ENCODE results near the gene DENND6B. TPM values are rescaled to one million over a fixed set of nuclear protein-coding genes. Genes with fewer than 3 reads are reported as not detected.

DENND6B gene
- total and polyA plus RNA-seq, 2 of the 13 experiments (the other 11 are each of a cell fraction or from before 2014, with no cell fraction given), result 0.95 to 3.8 TPM

- no peak for TF ChIP-seq ZBTB4 (CRISPR knock-in tag; IDR thresholded peaks at IDR 0.05; ENCODE audit: borderline replicate concordance)
- TF ChIP-seq RXRA (CRISPR knock-in tag; IDR thresholded peaks at IDR 0.05), result peak; percentile 18; the same call in 1 of the 2 replicates
Observed at GRCh38 chr22:50276143-50276542, 50.7 kb downstream of the DENND6B start (continued).

GRCh38 chr22:50275181-50276055 lies 51.4 kb downstream of the DENND6B start:
- Histone ChIP-seq H3K36me3 (replicated peaks in 1 of 2; ENCODE audit: control insufficient read depth in 1 of 2, insufficient read depth in 2 of 2, low read length in 2 of 2) (peaks cover 20 to 27% of the 10 kb centered on the region in 2 experiments; a peak in 4 of 5 replicates), H3K4me2 (ENCODE audit: low read depth, low read length) (no peak overlapping the region), H3K4me1 (ENCODE audit: insufficient read depth, low read length) (peaks cover 18% of the 10 kb centered on the region), H3K9me3 (ENCODE audit: low read length) (no peaks in the 10 kb centered on the region), H2AFZ (ENCODE audit: low read length) (no peak overlapping the region), H3K27ac (ENCODE audit: extremely low read length, insufficient read depth, low read length) (no peak overlapping the region), H3K4me3 (replicated peaks in 1 of 3; ENCODE audit: insufficient read depth in 1 of 3, low read depth in 2 of 3, low read length in 3 of 3) (no peak overlapping the region), H3K79me2 (ENCODE audit: insufficient read depth, low read length) (no peaks in the 10 kb centered on the region), H4K20me1 (ENCODE audit: insufficient read depth, low read length) (0 out of 2 replicates have a peak, but pooled peaks cover 5% of the 10 kb centered on the region), H3K9ac (ENCODE audit: insufficient read depth, low read depth, low read length) (no peak overlapping the region), H3K27me3 (ENCODE audit: control insufficient read depth in 1 of 2, insufficient read depth in 2 of 2, low read length in 2 of 2) (peaks cover 1 to 11% of the 10 kb centered on the region in 2 experiments; a peak in 4 of 5 replicates)
- ChIA-PET POLR2A (interaction anchor here (1.0 to 1.5 kb wide), 4 partner anchors 19 to 66 kb away, joined by 3 to 7 read pairs (median 6); no protein-coding TSS in a partner anchor), CTCF (ENCODE audit: low intra/inter-chr PET ratio, low total read pairs) (interaction anchor here (1.0 to 4.2 kb wide), 11 partner anchors 15 to 112 kb away, joined by 3 to 133 read pairs (median 10); partner anchors contain the start of genes DENND6B, HDAC10 and PPP6R2)
- DNase-seq (ENCODE audit: low spot score) (no peak), ATAC-seq (no peak), FAIRE-seq (no peak)
- BruUV-seq (replicated peaks), result TSS peak; percentile 71
- WGBS (ENCODE audit: low lambda C conversion rate), result 96% methylated on average over 19 of the region's 43 CpGs
- intact Hi-C loops (cut with micrococcal nuclease; ENCODE audit: unreplicated experiment), result loop anchor here (1.0 kb wide), 1 partner anchor 52 kb away; the partner anchor contains the start of gene DENND6B
- no peak for TF ChIP-seq FOXA3 (CRISPR knock-in tag; IDR thresholded peaks at IDR 0.05)
- TF ChIP-seq ZBTB33 (CRISPR knock-in tag; IDR thresholded peaks at IDR 0.05), result 0 out of 2 replicates have a peak, but pooled peaks have one; percentile 3
- no peak for TF ChIP-seq AKAP8 (CRISPR knock-in tag; IDR thresholded peaks at IDR 0.05)
- in situ Hi-C loops (cut with HindIII; ENCODE audit: extremely low pct_ligation_motif_present, low pct_unique_long_range_greater_than_20kb), result loop anchor here (5.0 kb wide), 1 partner anchor 52 kb away; the partner anchor contains the start of gene DENND6B

Data from HepG2 (cell line).